KMS-11 (cell line): ENCODE measurements around the gene B3GAT3.
"Not testable (repeated sequence)": the region's sequence is repeated elsewhere in the genome, so short reads cannot be mapped to it uniquely, and the experiment has no call there.

Source experiments
- H2AFZ ChIP-seq: fragments of 200-600 bp; sonication (generic); 2 replicates; pipeline ENCODE4 v1.6.1; 2016; ENCODE audit warnings: antibody characterized with exemption, mixed run types, low read depth
- H3K27ac ChIP-seq: fragments of 200-600 bp; sonication (generic); 2 replicates; pipeline ENCODE4 v1.6.1; 2016; ENCODE audit warnings: mild to moderate bottlenecking, mixed run types
- H3K27me3 ChIP-seq: fragments of 200-600 bp; sonication (generic); 2 replicates; pipeline ENCODE4 v1.6.1; 2017; ENCODE audit warnings: mild to moderate bottlenecking, low read depth, mixed run types, moderate library complexity; ENCODE audit not compliant: insufficient read depth
- H3K36me3 ChIP-seq: fragments of 200-600 bp; sonication (generic); 2 replicates; pipeline ENCODE4 v1.6.1; 2017; ENCODE audit warnings: mild to moderate bottlenecking, mixed run types; ENCODE audit not compliant: insufficient read depth
- H3K4me1 ChIP-seq: fragments of 200-600 bp; sonication (generic); 2 replicates; pipeline ENCODE4 v1.6.1; 2016; ENCODE audit warnings: mild to moderate bottlenecking, low read depth, mixed run types; ENCODE audit not compliant: poor library complexity, severe bottlenecking
- H3K4me2 ChIP-seq: fragments of 200-600 bp; sonication (generic); 2 replicates; pipeline ENCODE4 v1.7.0; 2016; ENCODE audit warnings: mild to moderate bottlenecking, mixed run types
- H3K4me3 ChIP-seq: fragments of 200-600 bp; sonication (generic); IDR thresholded peaks from 2 replicates; pipeline ENCODE4 v1.6.1; 2017; ENCODE audit warnings: low read depth, low read length, mixed read lengths; ENCODE audit not compliant: insufficient read depth
- H3K79me2 ChIP-seq: fragments of 200-600 bp; sonication (generic); 2 replicates; pipeline ENCODE4 v1.6.1; 2016; ENCODE audit warnings: low read depth, mixed run types; ENCODE audit not compliant: insufficient read depth
- H3K9ac ChIP-seq: fragments of 200-600 bp; sonication (generic); 2 replicates; pipeline ENCODE4 v1.6.1; 2016; ENCODE audit warnings: mild to moderate bottlenecking, mixed run types
- H4K20me1 ChIP-seq: fragments of 200-600 bp; sonication (generic); 2 replicates; pipeline ENCODE4 v1.6.1; 2016; ENCODE audit warnings: mild to moderate bottlenecking, mixed run types; ENCODE audit not compliant: insufficient read depth
- TF ChIP-seq, protein P1 (sequence below): fragments of 200-600 bp; sonication (generic); conservative IDR thresholded peaks from 2 replicates; pipeline ENCODE4 v1.6.1; 2017; ENCODE audit warnings: low read depth, mild to moderate bottlenecking, antibody characterized with exemption, low read length, moderate library complexity, mixed read lengths

B3GAT3 gene

DNA sequence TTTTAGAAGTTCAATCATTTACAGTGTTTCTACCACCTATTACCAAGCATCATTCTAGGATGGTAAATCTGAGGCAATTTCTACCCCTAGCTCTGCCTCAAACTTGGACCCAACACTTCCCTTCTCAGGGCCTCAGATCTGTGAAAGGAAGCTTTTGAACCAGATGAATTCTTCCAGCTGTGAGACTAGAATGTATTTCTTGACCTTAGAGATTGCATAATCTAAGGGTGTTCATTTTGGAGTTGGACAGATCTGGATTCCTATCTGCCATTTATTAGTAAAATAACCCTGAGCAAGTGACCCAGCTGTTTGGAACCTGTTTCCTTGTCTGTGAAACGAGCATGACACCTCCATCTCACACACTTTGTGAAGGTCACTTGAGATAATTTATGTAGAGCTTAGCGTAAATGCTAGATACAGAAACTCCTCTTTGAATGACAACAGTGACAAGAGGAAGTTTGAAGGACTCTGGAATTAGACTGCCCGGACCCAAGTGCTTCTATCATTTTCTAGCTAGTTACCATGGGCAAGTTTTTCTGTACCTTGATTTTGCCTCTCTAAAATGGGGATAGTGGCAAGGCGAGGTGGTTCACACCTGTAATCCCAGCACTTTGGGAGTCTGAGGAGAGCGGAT, 35.1 kb upstream of the B3GAT3 start:
- H3K27ac ChIP-seq, result no peak overlapping the region
- no peak overlapping the region for H3K4me3 ChIP-seq
- TF ChIP-seq, protein P1, sequence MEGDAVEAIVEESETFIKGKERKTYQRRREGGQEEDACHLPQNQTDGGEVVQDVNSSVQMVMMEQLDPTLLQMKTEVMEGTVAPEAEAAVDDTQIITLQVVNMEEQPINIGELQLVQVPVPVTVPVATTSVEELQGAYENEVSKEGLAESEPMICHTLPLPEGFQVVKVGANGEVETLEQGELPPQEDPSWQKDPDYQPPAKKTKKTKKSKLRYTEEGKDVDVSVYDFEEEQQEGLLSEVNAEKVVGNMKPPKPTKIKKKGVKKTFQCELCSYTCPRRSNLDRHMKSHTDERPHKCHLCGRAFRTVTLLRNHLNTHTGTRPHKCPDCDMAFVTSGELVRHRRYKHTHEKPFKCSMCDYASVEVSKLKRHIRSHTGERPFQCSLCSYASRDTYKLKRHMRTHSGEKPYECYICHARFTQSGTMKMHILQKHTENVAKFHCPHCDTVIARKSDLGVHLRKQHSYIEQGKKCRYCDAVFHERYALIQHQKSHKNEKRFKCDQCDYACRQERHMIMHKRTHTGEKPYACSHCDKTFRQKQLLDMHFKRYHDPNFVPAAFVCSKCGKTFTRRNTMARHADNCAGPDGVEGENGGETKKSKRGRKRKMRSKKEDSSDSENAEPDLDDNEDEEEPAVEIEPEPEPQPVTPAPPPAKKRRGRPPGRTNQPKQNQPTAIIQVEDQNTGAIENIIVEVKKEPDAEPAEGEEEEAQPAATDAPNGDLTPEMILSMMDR, result no peak
- no peak overlapping the region for H2AFZ ChIP-seq
- no peaks in the 10 kb centered on the region for H4K20me1 ChIP-seq
- H3K9ac ChIP-seq, result no peak overlapping the region
- H3K4me2 ChIP-seq, result no peak overlapping the region
- peaks cover 6% of the 10 kb centered on the region for H3K4me1 ChIP-seq
- H3K27me3 ChIP-seq, result no peaks in the 10 kb centered on the region
- H3K79me2 ChIP-seq, result peaks cover 12% of the 10 kb centered on the region; the same call in 1 of the 2 replicates
- no peaks in the 10 kb centered on the region for H3K36me3 ChIP-seq

DNA sequence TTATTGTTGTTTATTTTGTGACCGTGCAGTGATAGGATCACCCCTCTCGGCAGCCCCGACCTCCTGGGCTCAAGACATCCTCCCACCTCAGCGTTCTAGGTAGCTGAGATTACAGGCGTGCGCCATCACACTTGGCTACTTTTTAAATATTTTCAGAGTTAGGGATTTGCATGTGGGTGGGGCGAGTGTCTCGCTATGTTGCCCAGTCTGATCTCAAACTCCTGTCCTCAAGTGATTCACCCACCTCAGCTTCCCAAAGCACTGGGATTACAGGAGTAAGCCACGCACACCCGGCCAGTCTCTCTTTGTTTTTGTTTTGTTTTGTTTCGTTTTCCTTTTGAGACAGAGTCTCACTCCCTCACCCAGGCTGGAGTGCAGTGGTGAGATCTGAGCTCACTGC, 32.5 kb upstream of the B3GAT3 start:
- Histone ChIP-seq H3K9ac (no peak overlapping the region), H3K27ac (no peak overlapping the region), H4K20me1 (no peaks in the 10 kb centered on the region), H3K27me3 (no peaks in the 10 kb centered on the region), H3K79me2 (peaks cover 29% of the 10 kb centered on the region; the same call in 1 of the 2 replicates), H3K4me1 (peaks cover 16% of the 10 kb centered on the region), H2AFZ (peak overlapping the region; percentile 16; the same call in 1 of the 2 replicates), H3K36me3 (no peaks in the 10 kb centered on the region), H3K4me3 (no peak overlapping the region), H3K4me2 (no peak overlapping the region)
- TF ChIP-seq, protein P1, result no peak

DNA sequence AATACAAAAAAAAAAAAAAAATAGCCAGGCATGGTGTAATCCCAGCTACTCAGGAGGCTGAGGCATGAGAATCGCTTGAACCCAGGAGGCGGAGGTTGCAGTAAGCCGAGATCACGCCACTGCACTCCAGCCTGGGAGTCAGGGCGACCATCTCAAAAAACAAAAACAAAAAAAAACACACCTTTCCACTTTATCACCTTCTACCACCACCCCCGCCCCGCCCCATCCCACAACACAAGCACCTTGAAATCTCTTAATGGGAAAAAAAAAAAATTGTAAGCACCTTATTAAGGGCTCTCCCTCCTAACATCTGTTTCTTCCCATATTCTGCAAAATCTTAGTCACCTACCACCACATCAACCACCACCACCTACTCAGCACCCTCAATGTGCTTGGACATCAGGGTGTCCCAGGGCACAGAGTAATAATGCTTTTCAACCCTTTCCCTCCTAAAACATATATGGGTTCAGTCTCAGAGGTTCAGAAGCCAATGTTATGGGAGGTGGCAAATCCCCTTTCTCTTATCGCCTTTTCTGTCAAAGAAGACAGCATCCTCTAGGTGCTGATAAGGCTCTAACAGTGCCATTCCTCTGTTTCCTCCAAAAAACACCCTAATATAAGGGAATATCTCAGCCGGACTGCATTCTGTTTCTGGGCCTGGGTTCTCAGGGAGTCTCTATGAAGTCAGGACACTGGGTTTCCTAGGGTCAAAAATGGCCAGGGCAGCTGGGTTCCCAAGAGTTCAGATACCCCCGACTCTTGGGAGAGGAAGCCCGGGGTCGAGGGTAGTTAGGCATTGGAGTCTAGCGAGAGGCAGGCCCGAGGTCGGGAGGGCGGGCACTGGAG, 30.6 kb upstream of the B3GAT3 start:
- TF ChIP-seq, protein P1, result no peak
- H4K20me1 ChIP-seq, result no peaks in the 10 kb centered on the region
- peak overlapping the region; percentile 78 for H3K27ac ChIP-seq
- peak overlapping the region; percentile 72; the same call in 1 of the 2 replicates for H2AFZ ChIP-seq
- no peaks in the 10 kb centered on the region for H3K27me3 ChIP-seq
- H3K4me2 ChIP-seq, result peak overlapping the region; percentile 71
- peak overlapping the region; percentile 72 for H3K9ac ChIP-seq
- peak overlapping the region; percentile 32 for H3K4me3 ChIP-seq
- H3K79me2 ChIP-seq, result peaks cover 29% of the 10 kb centered on the region; the same call in 1 of the 2 replicates
- peaks cover 22% of the 10 kb centered on the region for H3K4me1 ChIP-seq
- H3K36me3 ChIP-seq, result no peaks in the 10 kb centered on the region

DNA sequence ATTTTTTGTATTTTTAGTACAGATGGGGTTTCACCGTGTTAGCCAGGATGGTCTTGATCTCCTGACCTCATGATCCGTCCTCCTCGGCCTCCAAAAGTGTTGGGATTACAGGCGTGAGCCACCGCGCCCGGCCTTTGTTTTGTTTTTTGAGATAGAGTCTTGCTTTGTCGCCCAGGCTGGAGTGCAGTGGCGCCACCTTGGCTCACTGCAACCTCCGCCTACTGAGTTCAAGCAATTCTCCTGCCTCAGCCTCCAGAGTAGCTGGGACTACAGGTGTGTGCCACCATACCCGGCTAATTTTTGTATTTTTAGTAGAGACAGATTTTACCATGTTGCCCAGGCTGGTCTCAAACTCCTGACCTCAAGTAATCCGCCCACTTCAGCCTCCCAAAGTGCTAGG, 28.5 kb upstream of the B3GAT3 start:
- H3K4me3 ChIP-seq, H2AFZ ChIP-seq, H4K20me1 ChIP-seq, H3K4me2 ChIP-seq, H3K36me3 ChIP-seq, H3K27me3 ChIP-seq, H3K27ac ChIP-seq, H3K9ac ChIP-seq: not testable (repeated sequence)
- Histone ChIP-seq H3K4me1 (peaks cover 33% of the 10 kb centered on the region), H3K79me2 (peaks cover 40% of the 10 kb centered on the region)
